HG03520 (cell line): ENCODE results near the gene GPR15LG.

Experiments
- ATAC-seq: cut with Tn5 transposase; IDR thresholded peaks from one replicate; pipeline ENCODE4 v1.9.1; 2021; ENCODE audit warnings: mild to moderate bottlenecking, moderate library complexity; ENCODE audit not compliant: unreplicated experiment

The GPR15LG gene

GRCh38 chr10:84193327-84193726 is 19.7 kb downstream of the GPR15LG start:
- ATAC-seq: no peak

GRCh38 chr10:84193846-84194423 is 20.3 kb downstream of the GPR15LG start:
- no peak for ATAC-seq

- ATAC-seq: peak; percentile 75
Measured at GRCh38 chr10:84194424-84195043, 20.9 kb downstream of the GPR15LG start, which contains the start of gene CDHR1. CDHR1 (plus strand) TSS chr10:84194537; CDS start chr10:84194761, 224 bp downstream.

GRCh38 chr10:84195044-84195830 is 21.6 kb downstream of the GPR15LG start:
- no peak for ATAC-seq

- ATAC-seq: no peak
Measured at GRCh38 chr10:84196083-84196482, 22.5 kb downstream of the GPR15LG start.

- no peak for ATAC-seq
Measured at GRCh38 chr10:84196941-84197340, 23.3 kb downstream of the GPR15LG start.

GRCh38 chr10:84197643-84198042 is 24.0 kb downstream of the GPR15LG start:
- ATAC-seq: no peak

- no peak for ATAC-seq
Measured at GRCh38 chr10:84198206-84198915, 24.8 kb downstream of the GPR15LG start.

GRCh38 chr10:84200537-84201243 is 27.1 kb downstream of the GPR15LG start:
- no peak for ATAC-seq

- ATAC-seq: no peak
Measured at GRCh38 chr10:84201244-84201606, 27.6 kb downstream of the GPR15LG start.

- no peak for ATAC-seq
Measured at GRCh38 chr10:84201682-84202081, 28.1 kb downstream of the GPR15LG start.

- ATAC-seq: no peak
Measured at GRCh38 chr10:84202349-84202748, 28.7 kb downstream of the GPR15LG start.

GRCh38 chr10:84204122-84204521 is 30.5 kb downstream of the GPR15LG start:
- ATAC-seq: peak; percentile 64

- ATAC-seq: no peak
Measured at GRCh38 chr10:84204610-84205009, 31.0 kb downstream of the GPR15LG start.

- ATAC-seq: peak; percentile 76
Measured at GRCh38 chr10:84205049-84205852, 31.6 kb downstream of the GPR15LG start.

GRCh38 chr10:84205853-84206525 is 32.4 kb downstream of the GPR15LG start:
- ATAC-seq: no peak

- no peak for ATAC-seq
Measured at GRCh38 chr10:84208023-84208422, 34.4 kb downstream of the GPR15LG start.

GRCh38 chr10:84211566-84211965 is 38.0 kb downstream of the GPR15LG start:
- ATAC-seq: no peak

- ATAC-seq: no peak
Measured at GRCh38 chr10:84212014-84212413, 38.4 kb downstream of the GPR15LG start.
